Amygdala (tissue), 56 donors: ENCODE results near the gene TMEM259.

Experiments used
- DNase-seq, 56 donors: peaks; one replicate each; lab custom pipeline; 2025; lab: John Stamatoyannopoulos, UW

TMEM259 gene

DNA sequence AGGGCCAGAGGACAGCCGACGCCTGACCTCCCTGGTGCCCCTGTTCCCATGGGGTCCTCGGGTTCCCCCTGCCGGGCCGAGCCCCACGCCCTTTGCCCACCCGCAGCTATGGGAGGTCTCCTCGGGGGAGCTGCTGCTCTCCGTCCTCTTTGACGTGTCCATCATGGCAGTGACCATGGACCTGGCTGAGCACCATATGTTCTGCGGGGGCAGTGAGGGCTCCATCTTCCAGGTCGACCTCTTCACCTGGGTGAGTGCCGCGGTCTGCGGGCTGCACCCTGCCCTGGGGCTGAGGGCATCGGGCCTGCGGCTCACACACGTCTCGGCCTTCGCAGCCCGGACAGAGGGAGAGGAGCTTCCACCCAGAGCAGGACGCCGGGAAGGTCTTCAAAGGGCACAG is 30.2 kb downstream of the TMEM259 start:
- DNase-seq, result no peak

DNA sequence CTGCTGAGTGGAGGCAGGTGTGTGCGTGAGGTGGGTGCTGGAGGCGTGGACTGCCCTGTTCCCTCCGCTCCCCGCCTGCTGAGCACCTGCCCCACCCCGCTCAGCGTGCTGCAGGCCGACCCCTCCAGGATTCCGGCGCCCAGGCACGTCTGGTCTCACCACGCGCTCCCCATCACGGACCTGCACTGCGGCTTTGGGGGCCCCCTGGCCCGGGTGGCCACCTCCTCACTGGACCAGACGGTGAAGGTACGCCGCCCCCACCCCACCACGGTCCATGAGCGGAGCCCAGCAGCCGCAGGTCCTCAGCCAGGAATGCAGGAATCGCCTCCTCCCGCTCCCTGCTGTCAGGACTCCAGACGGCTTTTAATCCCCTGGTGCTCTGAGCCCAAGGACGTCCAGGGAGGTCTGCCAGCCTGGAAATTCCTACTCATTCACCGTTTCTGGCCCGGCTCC is 30.8 kb downstream of the TMEM259 start:
- no peak for DNase-seq

DNA sequence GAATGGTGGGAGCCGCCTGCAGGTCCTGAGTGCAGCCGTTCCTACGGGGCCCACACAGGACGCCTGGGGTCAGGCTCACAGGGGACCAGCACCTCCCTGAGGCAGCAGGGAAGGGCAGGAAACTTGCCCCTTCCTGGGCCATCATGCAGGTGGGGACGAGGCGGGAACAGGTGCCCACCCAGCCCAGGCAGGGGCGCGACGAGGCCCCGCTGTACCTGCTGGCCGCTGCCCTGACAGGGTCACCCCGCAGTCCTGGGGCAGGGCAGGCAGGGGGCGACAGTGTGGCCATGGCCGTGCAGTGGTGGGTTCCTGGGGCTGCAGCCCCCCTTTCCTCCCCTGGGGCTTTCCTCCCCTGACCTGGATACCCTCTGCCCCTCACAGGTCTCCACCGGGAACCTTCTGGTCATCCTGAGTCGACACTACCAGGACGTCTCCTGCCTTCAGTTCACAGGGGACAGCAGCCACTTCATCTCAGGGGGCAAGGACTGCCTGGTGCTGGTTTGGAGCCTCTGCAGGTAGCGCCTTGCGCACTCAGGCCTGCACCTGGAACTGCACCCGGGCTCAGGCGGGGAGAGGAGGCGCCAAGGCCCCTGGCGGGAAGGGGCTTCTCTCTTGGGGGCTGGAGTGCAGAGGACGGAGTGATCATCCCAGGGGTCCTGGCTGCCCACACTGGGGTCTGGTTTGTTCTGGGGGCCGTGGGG is 31.4 kb downstream of the TMEM259 start:
- no peak for DNase-seq

DNA sequence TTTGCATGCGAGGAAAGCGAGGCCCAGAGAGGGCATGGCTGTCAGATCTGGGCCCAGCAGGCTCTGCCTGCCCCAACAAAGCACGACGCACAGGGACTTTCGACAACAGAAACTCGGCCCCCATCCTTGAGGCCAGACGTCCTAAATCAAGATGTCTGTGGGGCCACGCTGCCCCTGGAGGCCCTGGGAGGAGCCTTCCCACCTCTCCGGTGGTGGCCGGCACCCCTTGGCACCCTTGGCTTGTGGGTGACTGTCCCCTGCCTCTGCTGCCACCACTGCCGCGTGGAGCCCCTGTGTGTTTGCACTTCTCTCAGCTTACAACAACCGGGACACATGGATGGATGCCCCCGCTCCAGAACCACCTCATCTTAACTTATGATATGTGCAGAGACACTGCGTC is 32.4 kb downstream of the TMEM259 start:
- no peak for DNase-seq

DNA sequence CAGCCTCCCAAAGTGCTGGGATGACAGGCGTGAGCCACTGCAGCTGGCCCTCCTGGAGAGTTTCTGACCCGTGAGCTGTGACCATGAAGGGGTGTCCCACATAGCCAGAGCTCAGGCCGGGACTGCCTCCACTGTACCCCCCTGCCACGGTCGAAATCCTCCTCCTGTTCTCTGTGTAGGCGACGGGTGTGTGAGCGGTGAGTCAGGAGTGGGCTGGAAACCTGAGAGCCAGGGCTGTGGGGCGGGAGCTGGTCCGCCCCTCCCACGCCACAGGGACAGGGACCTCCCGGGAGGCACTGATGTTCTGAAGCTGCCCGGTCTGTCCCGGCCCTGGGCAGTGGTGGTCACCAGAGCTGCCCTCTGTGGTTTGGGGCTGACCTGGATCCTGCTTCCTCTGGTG is 32.8 kb downstream of the TMEM259 start:
- no peak for DNase-seq

DNA sequence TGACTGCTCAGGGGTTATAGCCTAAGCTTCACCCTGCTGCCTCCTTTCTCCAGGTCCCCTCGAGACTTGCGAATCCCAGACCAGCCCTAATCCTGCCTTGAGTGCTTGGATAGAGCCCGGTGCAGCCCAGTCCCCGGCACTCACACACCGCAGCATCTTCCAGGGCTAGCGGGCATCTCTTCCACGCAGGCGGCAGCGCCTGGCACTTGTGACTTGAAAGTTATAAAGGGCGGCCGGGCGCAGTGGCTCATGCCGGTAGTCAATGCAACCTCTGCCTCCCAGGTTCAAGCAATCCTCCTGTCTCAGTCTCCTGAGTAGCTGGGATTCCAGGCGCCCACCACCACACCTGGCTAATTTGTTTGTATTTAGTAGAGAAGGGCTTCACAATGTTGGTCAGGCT is 34.8 kb downstream of the TMEM259 start:
- DNase-seq, result no peak

DNA sequence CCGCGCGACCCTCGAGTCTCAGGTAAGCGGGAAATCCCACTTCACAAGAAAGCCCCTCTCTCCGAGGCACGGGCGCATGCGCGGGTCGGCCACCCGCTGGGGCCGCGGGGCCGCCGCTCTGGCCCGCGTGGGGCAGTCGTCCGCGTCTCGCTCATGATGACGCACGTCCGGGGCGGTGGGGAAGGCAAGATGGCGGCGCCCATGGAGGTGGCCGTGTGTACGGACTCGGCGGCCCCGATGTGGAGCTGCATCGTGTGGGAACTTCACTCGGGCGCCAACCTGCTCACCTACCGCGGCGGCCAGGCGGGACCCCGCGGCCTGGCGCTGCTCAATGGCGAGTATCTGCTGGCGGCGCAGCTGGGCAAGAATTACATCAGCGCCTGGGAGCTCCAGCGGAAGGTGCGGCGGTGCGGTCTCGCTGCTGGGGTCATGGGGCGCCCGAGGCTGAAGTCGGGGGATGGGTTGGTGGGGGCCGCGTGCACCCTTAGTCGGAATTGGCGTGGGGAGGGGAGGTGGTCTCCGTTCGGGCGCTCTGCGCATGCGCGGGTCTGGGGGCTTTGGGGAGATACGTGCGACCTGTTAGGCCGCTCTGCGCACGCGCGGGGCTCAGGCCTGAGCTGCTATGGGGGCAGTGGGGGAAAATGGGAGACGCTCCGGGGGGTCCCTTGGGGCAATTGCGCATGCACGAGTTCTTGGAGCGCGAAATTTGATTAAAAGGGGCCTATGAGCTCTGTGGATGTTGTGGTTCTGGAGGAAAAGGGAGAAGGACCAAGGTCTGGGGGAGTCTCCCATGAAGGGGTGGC is 36.6 kb downstream of the TMEM259 start, which contains the start of gene WDR18:
Gene WDR18, plus strand, starts transcription at position 181 of the 803 bp plus-strand sequence. Its CDS starts 9 bp downstream, at position 190.
- peak; percentile 45 to 97 (median 88) for DNase-seq

DNA sequence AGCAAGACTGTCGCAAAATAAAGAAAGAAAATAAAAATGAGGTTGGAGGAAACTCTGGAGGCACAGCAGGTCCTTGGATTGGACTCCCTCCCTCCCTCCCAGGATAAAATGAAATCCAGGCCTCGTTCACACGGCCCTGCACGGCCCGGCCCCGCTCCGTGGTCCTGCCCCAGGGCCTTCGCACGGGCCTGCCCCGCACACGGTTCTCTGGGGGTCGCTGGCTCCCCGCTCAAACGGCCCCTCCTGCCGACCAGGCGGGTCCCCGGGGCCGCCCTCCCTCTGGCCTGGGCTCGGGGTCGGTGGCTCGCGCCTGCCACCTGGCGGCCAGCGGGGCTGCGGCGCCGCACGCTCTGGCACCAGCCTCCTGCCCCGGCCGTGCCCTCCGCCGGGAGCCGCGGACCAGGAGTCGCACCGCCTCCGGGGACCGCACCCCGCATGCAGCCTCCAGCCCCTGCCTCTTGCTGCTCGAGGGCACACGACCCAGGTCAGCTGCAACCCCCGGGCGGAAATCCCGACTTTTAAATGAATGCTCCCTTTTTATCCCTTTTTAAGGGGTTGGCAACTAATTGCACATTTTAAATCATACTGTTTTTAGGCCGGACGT is 38.3 kb downstream of the TMEM259 start:
- DNase-seq, result peak in 48 of 56 donors; percentile 8 to 82 (median 48)

DNA sequence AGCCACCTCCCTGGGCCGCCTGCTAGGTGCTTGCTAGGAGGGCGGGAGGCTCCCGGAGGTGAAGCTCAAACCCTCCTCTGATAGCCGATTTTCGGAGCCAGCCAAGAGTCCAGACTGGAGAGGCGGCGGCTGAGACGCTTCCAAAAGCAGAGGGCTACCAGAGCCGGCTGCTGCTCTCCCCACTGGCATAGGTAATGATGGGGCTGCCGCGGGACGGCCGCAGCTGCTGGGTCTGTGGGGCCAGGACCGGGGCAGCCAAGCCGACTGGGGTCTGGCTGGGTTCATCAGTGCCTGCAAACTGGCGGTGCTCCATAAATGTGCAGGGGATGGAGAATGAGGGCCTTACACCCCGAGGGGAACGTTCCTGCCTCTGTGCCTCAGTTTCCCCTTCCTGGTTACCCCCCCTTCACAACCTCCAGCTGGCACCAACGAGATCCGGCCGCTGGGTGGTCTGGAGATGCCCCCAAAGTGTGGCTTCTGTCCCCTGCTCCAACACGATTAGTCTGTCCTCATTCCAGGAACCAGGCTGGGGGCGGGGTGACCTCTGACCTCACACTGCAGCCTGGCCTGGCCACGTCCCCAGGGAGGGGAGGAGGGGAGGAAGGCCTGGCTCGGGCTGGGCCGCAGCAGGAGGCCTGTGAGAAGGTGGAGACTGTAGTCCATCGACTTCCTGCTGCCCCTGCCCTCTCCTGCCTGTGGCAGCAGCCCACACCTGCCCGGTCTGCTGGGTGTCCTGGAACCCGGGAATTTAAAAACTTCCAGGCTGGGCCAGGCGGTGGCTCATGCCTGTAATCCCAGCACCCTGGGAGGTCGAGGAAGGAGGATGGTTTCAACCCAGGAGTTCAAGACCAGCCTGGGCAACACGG is 40.6 kb downstream of the TMEM259 start:
- DNase-seq, result no peak

DNA sequence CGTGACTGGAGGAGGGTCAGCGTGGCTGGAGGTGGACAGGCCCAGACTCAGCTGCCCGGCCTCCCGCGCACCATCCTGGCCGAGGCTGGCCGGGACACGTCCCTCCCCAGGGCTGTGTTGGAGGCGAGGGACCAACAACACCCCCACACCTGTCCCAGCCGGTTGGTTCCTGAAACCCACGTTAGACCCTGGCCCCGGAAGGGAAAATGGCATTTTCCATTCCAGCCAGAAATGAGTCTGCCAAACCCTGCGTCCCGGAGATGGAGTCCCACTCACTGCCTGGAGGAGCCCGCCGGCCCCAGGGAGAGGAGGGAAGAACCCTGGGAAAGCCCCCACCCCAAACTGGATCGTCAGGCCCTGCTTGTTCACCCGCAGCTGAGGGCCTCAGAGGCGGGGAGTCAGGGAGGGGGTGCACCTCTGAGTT is 41.6 kb downstream of the TMEM259 start:
- DNase-seq, result no peak

DNA sequence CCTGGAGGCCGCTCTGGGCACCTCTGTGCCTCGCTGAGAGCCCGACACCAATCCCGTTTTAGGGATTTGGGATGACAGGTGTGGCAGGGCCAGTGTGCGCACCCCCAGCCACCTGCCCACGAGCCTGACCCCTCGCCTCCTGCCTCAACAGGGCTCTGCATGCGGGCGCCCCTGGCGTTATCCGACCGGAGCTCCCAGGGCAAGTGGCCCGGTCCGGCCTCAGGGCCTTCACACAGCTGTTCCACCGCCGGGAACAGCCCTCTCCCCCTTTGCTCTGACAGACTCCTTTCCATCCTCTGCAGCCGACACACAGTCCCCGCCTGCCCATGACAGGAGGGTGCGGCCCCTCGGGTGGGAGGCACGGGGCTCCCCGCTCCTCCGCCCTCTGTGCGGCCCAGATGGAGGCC is 43.9 kb downstream of the TMEM259 start:
- DNase-seq, result no peak

DNA sequence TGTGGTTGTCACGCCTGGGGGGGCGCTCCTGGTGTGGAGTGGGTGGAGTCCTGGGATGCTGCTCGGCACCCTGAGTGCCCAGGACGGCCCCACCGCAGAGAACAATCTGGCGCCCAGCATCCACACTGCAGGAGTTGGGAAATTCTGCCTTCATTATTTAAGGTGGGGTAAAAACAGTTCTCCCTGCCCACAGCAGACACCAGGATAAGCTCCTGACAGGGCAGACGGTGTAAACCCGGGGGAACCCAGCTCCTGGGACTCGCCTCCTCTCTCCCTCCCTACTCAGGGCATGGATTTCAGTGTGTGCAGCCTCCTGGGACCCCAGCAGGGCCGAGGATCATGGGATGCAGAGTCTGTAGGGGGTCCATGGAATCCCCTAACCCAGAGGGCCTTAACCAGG is 44.4 kb downstream of the TMEM259 start:
- no peak for DNase-seq

DNA sequence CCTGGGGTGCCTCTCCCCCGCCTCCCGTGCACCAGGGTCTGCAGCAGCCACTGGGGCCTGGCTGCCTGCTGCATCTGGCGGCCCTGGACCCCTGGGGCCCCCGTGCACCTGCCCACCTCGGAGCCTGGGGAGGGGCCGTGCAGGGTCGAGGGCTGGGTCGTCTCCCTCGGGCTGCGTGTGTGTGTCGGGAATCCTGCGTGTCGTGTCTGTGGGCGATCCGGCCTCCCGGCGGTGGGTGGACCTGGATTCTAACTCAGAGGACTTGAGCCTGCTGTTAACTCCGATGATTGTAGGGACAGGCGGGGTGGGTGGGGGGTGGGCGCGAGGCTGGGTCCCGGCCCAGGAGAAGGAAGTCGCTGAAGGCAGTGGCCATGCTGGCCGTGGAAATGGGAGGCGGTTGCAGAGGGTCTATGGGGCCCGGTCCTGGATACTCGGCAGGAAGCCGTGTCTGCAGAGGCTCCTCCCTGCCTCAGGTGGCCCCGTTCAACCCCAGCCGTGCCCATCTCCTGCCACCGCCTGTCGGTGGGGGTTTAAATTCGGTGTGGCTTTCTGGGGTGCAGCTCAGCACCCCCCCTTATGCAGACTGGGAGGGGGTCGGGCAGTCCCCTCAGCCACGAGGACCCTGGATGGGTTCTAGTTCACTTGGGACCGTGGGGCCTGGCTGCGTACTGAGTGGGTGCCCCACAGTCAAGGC is 46.2 kb downstream of the TMEM259 start:
- DNase-seq, result no peak

DNA sequence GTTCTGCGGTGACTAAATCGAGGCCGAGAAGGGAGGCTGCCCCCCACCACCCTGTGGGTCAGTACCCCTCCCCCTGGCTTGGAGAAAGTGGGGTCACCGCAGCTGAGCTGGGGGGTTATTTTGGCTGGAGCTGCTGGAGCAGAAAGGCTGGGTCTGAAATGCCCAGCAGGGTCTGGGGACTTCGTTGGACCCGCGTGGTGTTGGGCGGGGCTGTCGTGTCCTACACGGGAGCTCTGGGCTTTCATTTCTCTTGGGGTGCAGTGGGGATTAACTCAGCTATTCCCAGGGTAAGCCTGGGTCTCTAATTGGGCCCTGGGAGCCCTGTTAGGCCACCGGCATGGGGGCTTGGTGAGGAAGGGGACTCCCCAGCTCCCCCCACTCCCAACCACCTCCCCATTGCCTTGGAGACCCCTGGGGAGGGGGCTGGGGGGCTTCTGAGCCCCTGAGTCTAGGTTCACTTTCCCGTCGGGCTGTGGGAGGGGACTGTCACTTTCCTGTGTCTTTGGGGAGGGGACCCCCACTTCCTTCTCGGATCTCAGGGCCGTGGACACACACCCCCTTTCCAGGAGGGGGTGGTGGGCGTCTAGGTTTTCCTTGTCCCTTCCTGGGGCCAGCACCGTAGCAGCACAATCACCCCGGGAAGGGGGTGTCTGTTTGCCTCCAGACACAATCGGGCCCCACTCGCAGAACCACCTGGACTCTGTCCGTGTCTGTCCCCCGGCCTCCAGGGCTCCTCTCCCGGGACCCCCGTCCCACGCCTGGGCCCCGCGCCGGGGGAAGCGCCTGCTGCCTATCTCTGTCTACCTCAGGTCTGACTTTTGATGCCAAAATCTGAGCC is 47.0 kb downstream of the TMEM259 start:
- no peak for DNase-seq

DNA sequence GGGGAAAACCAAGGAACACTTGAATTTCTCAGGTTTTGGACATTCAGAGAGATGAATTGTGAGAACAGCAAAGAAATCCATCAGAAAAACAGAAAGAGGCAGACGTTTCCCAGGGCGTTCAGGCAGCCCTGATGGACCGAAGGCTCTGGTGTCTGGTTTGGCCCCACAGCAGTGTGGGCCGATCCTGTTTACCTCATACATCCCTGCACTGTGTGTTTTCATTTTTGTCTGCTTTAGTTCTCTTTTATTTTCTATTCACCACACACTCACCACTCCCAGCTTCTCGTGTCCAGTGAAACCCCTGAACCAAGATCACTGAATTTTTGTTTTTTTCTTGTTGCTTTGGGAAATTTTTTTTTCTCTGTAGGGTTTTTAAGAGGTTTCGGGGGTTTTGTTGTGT is 48.6 kb downstream of the TMEM259 start:
- no peak for DNase-seq

DNA sequence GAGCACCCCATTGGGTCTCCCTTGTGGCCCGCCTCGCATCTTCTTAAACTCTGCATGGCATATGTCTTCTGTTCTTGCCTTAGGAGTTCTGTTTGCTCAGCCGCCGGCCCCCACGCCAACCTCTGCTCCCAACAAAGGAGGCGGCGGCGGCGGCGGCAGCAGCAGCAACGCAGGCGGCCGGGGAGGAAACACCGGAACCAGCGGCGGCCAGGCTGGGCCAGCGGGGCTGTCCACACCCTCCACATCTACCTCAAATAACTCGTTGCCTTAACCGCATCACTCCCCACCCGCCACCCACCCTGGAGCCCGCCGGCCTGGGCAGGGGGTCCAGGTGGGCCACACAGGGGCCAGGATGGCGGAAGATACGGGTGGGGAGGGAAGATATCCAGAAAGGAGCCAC is 49.1 kb downstream of the TMEM259 start:
- DNase-seq, result no peak

DNA sequence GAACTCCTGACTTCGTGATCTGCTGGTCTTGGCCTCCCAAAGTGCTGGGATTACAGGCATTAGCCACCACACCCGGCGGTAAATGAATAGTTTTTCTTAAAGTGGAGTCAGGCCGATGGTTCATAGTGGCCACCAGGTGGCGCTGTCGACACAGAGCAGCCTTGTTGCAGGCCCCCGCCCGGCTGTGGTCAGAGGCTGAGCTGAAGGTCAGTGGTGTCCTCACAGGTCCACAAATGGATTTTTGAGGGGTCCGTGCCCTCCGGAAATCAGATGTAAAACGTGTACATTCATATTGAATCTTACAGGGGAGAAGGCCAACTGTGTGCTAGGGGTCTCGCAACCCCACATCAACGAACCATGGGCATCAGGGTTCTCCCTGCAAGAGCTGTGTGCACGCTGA is 50.2 kb downstream of the TMEM259 start:
- DNase-seq, result no peak

DNA sequence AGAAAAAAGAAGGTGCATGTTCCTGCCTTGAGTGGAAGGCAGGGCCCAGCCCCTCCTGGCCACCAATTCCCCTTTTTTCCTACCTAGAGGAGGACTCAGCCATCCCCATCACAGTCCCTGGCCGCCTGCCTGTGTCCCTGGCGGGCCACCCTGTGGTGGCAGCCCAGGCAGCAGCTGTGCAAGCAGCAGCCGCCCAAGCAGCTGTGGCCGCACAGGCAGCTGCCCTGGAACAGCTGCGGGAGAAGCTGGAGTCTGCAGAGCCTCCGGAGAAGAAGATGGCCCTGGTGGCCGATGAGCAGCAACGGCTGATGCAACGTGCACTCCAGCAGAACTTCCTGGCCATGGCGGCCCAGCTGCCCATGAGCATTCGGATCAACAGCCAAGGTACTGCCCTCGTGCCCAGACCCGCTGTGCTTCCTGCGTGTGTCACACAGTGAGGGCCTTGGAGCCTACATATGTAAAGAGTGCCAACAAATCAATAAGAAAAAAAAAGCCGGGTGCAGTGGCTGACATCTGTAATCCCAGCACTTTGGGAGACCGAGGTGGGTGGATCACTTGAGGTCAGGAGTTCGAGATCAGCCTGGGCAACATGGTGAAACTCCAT is 54.3 kb downstream of the TMEM259 start:
- no peak for DNase-seq
